Fibroblast of lung (primary cell): Measurements from ENCODE around the gene TYW1. TPM values are rescaled to one million over a fixed set of nuclear protein-coding genes. Genes with fewer than 3 reads are reported as not detected.
"Not testable (repeated sequence)": the region's sequence is repeated elsewhere in the genome, so short reads cannot be mapped to it uniquely, and the experiment has no call there.

Experiments
- DNase-seq, 2 donors: peaks; one replicate each; pipeline versions ENCODE4 v3.0.0 to v3.0.0-alpha.2; 2010; ENCODE audit warnings: low read depth in 2 of 2
- H2AFZ ChIP-seq: 2 replicates; pipeline ENCODE4 v1.5.1; 2012; ENCODE audit warnings: low read length, control low read depth, inconsistent platforms
- H3K27ac ChIP-seq: 2 replicates; pipeline ENCODE4 v1.5.1; 2011; ENCODE audit warnings: low read length, control low read depth; ENCODE audit not compliant: insufficient read depth
- H3K27me3 ChIP-seq: 2 replicates; pipeline ENCODE4 v1.5.1; 2011; ENCODE audit warnings: mild to moderate bottlenecking, low read length; ENCODE audit not compliant: control insufficient read depth, insufficient read depth
- H3K36me3 ChIP-seq: 2 replicates; pipeline ENCODE4 v1.5.1; 2011; ENCODE audit warnings: low read length; ENCODE audit not compliant: control insufficient read depth, insufficient read depth
- H3K4me1 ChIP-seq: 2 replicates; pipeline ENCODE4 v1.5.1; 2011; ENCODE audit warnings: low read length; ENCODE audit not compliant: control insufficient read depth, insufficient read depth; ENCODE audit errors: extremely low read depth
- H3K4me2 ChIP-seq: 2 replicates; pipeline ENCODE4 v1.5.1; 2011; ENCODE audit warnings: low read length, control low read depth; ENCODE audit not compliant: insufficient read depth; ENCODE audit errors: extremely low read depth
- H3K4me3 ChIP-seq, 4 experiments: fragments of 200-600 bp in 1 of 4; sonication (generic) in 1 of 4; replicated peaks in 1 of 4; 2 replicates each; pipeline ENCODE4 v1.5.1; 2011 to 2016; ENCODE audit warnings: low read length in 4 of 4, low read depth in 3 of 4, mild to moderate bottlenecking in 3 of 4, control low read depth in 2 of 4, inconsistent platforms in 1 of 4, mixed read lengths in 1 of 4; ENCODE audit not compliant: insufficient read depth in 1 of 4; ENCODE audit errors: control extremely low read depth in 1 of 4
- H3K79me2 ChIP-seq: 2 replicates; pipeline ENCODE4 v1.5.1; 2012; ENCODE audit warnings: mild to moderate bottlenecking, low read length, inconsistent platforms; ENCODE audit not compliant: control insufficient read depth, insufficient read depth
- H3K9ac ChIP-seq: 2 replicates; pipeline ENCODE4 v1.5.1; 2011; ENCODE audit warnings: mild to moderate bottlenecking, low read length, control low read depth; ENCODE audit not compliant: insufficient read depth
- H3K9me3 ChIP-seq: 2 replicates; pipeline ENCODE4 v1.5.1; 2012; ENCODE audit warnings: low read depth, low read length; ENCODE audit not compliant: control insufficient read depth, insufficient read depth
- H4K20me1 ChIP-seq: 2 replicates; pipeline ENCODE4 v1.5.1; 2011; ENCODE audit warnings: low read length; ENCODE audit not compliant: control insufficient read depth, insufficient read depth; ENCODE audit errors: extremely low read depth
- polyA plus RNA-seq, 2 donors: library from polyadenylated mRNA; depleted of rRNA in 1 of 2; stranded (reverse) in 1 of 2; unstranded in 1 of 2; fragments of >200 nt; gene quantifications; 2 replicates each; pipeline ENCODE4 v1.2.1, GENCODE V29; 2011 to 2012; ENCODE audit warnings: missing spikeins in 1 of 2
- total RNA-seq: library from RNA; depleted of rRNA; stranded (reverse); fragments of >200 nt; gene quantifications from 2 replicates; pipeline ENCODE4 v1.2.1, GENCODE V29; 2014

The TYW1 gene
- total and polyA plus RNA-seq, 2 donors (not counting 1 experiment from before 2014, with no cell fraction given): 16.7 to 25.1 TPM

GRCh38 chr7:67114483-67115246 is 118.0 kb downstream of the TYW1 start:
- H3K27me3 ChIP-seq, H3K27ac ChIP-seq, H3K79me2 ChIP-seq, H3K9me3 ChIP-seq, H4K20me1 ChIP-seq, H3K9ac ChIP-seq, H2AFZ ChIP-seq, H3K4me3 ChIP-seq, H3K4me2 ChIP-seq, H3K4me1 ChIP-seq, H3K36me3 ChIP-seq: not testable (repeated sequence)
- peak; percentile 5 to 36 for DNase-seq

DNA sequence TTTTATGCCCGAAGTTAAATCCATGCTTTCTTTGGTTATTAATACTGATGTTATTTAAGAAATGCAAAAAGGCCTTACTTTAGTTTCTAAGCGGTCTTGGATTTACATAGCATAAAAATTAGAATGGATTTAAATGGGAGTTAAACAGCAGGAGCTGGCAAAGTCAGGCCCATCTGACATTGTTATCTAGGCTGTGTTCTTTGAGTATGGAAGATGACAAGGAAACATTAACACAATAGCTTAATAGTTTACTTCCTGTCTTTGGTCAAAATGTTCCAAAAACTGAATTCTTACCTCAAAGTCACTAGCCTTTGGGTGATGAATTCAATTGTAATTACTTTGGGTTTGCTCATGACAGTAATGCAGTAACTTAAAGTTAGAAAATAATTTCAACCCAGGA is 123.9 kb downstream of the TYW1 start:
- H3K9me3 ChIP-seq, H4K20me1 ChIP-seq, H3K4me2 ChIP-seq, H3K27ac ChIP-seq, H3K4me1 ChIP-seq, H3K27me3 ChIP-seq, H3K36me3 ChIP-seq, H3K79me2 ChIP-seq, H3K4me3 ChIP-seq, H3K9ac ChIP-seq, DNase-seq, H2AFZ ChIP-seq: not testable (repeated sequence)

DNA sequence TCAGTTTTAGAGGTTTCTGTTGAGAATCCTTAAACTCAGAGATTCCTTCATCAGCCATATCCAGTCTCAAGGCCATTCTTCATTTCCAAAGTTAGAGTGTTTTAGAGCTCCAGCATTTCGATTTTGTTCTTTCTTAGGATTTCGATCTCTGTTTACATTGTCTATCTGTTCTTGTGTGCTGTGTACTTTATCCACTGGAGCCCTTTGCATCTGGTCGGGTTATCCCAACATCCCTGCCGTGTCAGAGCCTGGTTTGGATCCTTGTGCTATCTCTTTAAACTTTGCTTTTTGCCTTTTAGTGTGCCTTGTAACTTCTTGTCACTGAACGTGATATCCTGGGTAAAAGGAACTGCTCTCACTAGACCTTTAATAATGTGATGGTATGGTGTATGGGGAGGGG is 131.6 kb downstream of the TYW1 start:
- not testable (repeated sequence) for H3K4me1 ChIP-seq, H4K20me1 ChIP-seq, H3K27me3 ChIP-seq, H3K79me2 ChIP-seq, H3K27ac ChIP-seq, DNase-seq, H3K9me3 ChIP-seq, H3K4me2 ChIP-seq, H3K9ac ChIP-seq, H3K4me3 ChIP-seq, H2AFZ ChIP-seq, H3K36me3 ChIP-seq

DNA sequence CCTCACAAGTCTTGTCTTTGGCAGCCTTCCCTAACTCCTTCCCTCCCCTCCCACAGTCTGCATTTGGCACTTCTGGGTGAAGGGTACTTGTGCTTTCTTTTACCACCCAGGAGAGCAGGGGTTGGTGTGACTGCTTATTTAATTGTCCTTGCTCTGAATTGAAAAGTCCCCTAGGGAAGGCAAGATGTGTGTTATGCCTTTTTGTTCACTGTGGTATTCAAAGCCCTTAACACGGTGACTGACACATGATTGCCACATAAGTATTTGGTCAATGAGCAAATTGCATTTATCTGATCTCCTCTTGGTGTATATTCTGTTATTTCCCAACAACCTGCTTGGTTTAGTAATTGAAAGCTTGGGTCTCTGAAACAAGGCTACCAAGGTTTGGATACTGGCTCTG is 134.1 kb downstream of the TYW1 start:
- not testable (repeated sequence) for H3K4me1 ChIP-seq, H3K4me3 ChIP-seq, H4K20me1 ChIP-seq, H3K27me3 ChIP-seq, H2AFZ ChIP-seq, DNase-seq, H3K36me3 ChIP-seq, H3K9me3 ChIP-seq, H3K9ac ChIP-seq, H3K27ac ChIP-seq, H3K4me2 ChIP-seq, H3K79me2 ChIP-seq

DNA sequence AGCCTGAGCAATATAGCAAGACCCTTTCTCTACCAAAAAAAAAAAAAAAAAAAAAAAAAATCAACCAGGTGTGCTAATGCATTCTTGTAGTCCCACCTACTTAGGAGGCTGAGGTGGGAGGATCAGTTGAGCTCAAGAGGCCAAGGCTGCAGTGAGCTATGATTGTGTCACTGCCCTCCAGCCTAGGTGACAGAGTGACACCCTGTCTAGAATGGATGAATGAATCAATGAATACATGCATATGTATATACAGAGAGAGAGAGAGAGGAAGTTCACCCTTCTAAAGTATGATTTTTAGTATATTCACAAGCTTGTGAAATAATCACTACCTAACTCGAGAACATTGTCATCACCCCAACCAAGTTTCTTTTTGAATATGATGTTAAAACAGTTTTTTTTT is 138.3 kb downstream of the TYW1 start:
- not testable (repeated sequence) for H3K4me2 ChIP-seq, H3K4me3 ChIP-seq, H2AFZ ChIP-seq, H3K36me3 ChIP-seq, H3K79me2 ChIP-seq, H3K27me3 ChIP-seq, H3K9me3 ChIP-seq, H3K4me1 ChIP-seq, DNase-seq, H3K27ac ChIP-seq, H4K20me1 ChIP-seq, H3K9ac ChIP-seq

GRCh38 chr7:67135617-67136486 is 139.2 kb downstream of the TYW1 start:
- H3K4me1 ChIP-seq, H2AFZ ChIP-seq, H3K4me3 ChIP-seq, H3K9me3 ChIP-seq, H3K9ac ChIP-seq, H3K27me3 ChIP-seq, H3K79me2 ChIP-seq, H3K4me2 ChIP-seq, H3K36me3 ChIP-seq, H3K27ac ChIP-seq, H4K20me1 ChIP-seq: not testable (repeated sequence)
- DNase-seq: peak in 1 of 2 donors; percentile 7
